GM19452 (cell line): ENCODE results near the gene IMMP1L.
"Not testable (repeated sequence)": the region's sequence is repeated elsewhere in the genome, so short reads cannot be mapped to it uniquely, and the experiment has no call there.

Experiments
- ATAC-seq: cut with Tn5 transposase; IDR thresholded peaks from one replicate; pipeline ENCODE4 v1.9.1; 2021; ENCODE audit not compliant: unreplicated experiment

The IMMP1L gene

GRCh38 chr11:31509429-31510345, at the start of gene IMMP1L, which contains the start of gene ELP4:
TSS of gene IMMP1L (minus strand) at chr11:31509622. CDS start at chr11:31463276, 46,346 bp downstream.
TSS of gene ELP4 (plus strand) at chr11:31509767. CDS start at chr11:31509785, 18 bp downstream.
- peak; percentile 100 for ATAC-seq

GRCh38 chr11:31558001-31558400, 48.6 kb upstream of the IMMP1L start:
- ATAC-seq: no peak

- no peak for ATAC-seq
Measured at GRCh38 chr11:31555938-31556337, 46.5 kb upstream of the IMMP1L start.

- no peak for ATAC-seq
Measured at GRCh38 chr11:31542862-31543261, 33.4 kb upstream of the IMMP1L start.

- ATAC-seq: no peak
Measured at GRCh38 chr11:31535479-31535878, 26.1 kb upstream of the IMMP1L start.

- ATAC-seq: no peak
Measured at GRCh38 chr11:31531293-31531692, 21.9 kb upstream of the IMMP1L start.

- ATAC-seq: peak; percentile 71
Measured at GRCh38 chr11:31529701-31530100, 20.3 kb upstream of the IMMP1L start.

GRCh38 chr11:31529189-31529588, 19.8 kb upstream of the IMMP1L start:
- no peak for ATAC-seq

GRCh38 chr11:31521497-31522150, 12.2 kb upstream of the IMMP1L start:
- no peak for ATAC-seq

GRCh38 chr11:31512117-31512516, 2.7 kb upstream of the IMMP1L start:
- ATAC-seq: no peak

- peak; percentile 13 for ATAC-seq
Measured at GRCh38 chr11:31509051-31509428, 382 bp downstream of the IMMP1L start.

- ATAC-seq: no peak
Measured at GRCh38 chr11:31500560-31500959, 8.9 kb downstream of the IMMP1L start.

- no peak for ATAC-seq
Measured at GRCh38 chr11:31499576-31500178, 9.7 kb downstream of the IMMP1L start.

GRCh38 chr11:31493762-31494161, 15.7 kb downstream of the IMMP1L start:
- ATAC-seq: not testable (repeated sequence)

GRCh38 chr11:31493235-31493634, 16.2 kb downstream of the IMMP1L start:
- no peak for ATAC-seq

- ATAC-seq: no peak
Measured at GRCh38 chr11:31492320-31492913, 17.0 kb downstream of the IMMP1L start.

GRCh38 chr11:31487848-31488247, 21.6 kb downstream of the IMMP1L start:
- ATAC-seq: no peak

- ATAC-seq: no peak
Measured at GRCh38 chr11:31484497-31484896, 24.9 kb downstream of the IMMP1L start.

GRCh38 chr11:31480930-31481329, 28.5 kb downstream of the IMMP1L start:
- no peak for ATAC-seq

GRCh38 chr11:31479066-31479465, 30.4 kb downstream of the IMMP1L start:
- ATAC-seq: no peak

GRCh38 chr11:31478223-31478590, 31.2 kb downstream of the IMMP1L start:
- ATAC-seq: no peak
